Stimulated activated CD8-positive, alpha-beta memory T cell treated with anti-CD3 and anti-CD28 coated beads, Interleukin-15, amount 100 ng/mL, for 48 hours (primary cell): Measurements from ENCODE around the gene MTX1.

Experiments
- DNase-seq, 2 donors: peaks; one replicate each; pipeline ENCODE4 v3.0.0-alpha.2; 2020; ENCODE audit warnings: low read depth in 2 of 2

Gene MTX1

DNA sequence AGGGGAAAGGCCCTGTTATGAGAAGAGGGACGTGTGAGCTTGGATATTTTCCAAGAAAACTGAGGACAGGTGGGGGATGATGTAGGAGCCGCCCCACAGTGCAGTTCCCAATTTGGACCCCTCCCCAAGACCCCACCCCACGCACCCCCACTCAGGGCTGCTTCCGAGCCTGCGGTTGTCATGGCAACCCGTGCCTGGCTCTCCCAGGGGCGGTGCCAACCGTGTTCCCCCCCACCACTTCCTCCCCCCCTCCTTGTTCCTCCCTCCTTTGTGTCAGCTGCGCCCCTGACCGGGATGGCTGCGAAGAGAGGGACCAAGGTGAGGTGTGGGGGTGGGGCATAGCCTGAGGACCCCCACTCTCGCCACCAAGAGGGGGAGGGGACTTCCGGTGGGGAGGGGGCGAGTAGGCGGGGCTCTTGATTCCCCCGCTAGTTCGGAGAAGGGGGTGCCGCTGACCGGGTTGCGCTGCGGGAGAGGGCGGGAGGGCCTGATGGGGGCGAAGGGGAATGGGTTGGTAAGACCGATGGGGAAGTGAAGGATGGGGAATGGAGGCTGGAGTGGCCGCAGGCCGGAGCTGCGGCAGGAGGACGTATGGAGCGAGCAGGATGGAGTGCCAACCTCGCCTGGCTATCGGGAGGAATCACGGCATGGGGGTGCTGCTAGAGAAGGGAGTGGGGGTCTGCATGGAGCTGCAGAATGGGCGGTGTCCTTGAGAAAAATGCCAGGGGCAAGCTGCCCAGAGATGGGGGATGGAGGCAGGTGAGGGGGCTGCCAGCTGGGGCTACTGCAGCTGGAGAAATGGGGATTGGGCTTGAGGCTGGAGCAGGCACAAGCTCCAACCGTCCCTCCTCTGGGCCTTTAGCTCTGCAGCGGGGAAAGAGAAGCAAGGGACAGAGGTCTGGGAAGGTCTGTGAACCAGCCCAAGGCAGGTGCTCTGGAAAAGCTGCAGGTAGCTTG is 33.9 kb upstream of the MTX1 start:
- no peak for DNase-seq

- no peak for DNase-seq
Observed at GRCh38 chr1:155175281-155175926, 33.1 kb upstream of the MTX1 start.

GRCh38 chr1:155175927-155176371 is 32.5 kb upstream of the MTX1 start:
- no peak for DNase-seq

DNA sequence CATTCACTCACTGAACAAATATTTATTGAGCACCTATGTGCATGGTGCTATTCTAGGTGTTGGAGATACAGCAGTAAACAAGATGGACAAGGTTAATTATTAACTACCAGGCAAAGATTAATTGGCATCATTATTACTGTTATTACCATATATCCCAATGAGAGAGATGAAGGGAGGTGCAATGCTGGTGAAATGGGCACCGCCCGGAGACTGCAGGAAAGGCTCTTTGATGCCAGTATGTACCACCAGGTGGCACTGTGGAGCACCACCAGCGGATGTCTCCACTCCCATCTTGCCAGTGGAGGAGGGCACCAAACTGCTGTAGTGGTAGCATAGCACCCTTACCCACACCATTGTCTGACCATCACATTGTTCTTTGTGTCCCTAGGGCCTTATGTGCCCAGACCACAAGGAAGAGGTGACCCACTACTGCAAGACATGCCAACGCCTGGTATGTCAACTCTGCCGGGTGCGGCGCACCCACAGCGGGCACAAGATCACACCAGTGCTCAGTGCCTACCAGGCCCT is 31.9 kb upstream of the MTX1 start:
- peak; percentile 70 for DNase-seq

GRCh38 chr1:155177192-155177917 is 31.1 kb upstream of the MTX1 start:
- no peak for DNase-seq

DNA sequence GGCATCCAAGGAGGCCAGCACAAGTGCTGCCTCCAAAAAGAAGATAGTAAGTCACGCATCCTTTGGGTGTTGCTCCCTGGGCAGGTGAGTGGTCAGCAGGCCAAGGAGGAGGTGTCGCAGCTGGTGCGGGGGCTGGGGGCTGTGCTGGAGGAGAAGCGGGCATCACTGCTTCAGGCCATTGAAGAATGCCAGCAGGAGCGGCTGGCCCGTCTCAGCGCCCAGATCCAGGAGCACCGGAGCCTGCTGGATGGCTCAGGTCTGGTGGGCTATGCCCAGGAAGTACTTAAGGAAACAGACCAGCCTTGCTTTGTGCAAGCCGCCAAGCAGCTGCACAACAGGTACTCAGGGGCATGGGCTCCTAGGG is 30.6 kb upstream of the MTX1 start:
- no peak for DNase-seq

GRCh38 chr1:155178441-155179111 is 29.9 kb upstream of the MTX1 start:
- no peak for DNase-seq

DNA sequence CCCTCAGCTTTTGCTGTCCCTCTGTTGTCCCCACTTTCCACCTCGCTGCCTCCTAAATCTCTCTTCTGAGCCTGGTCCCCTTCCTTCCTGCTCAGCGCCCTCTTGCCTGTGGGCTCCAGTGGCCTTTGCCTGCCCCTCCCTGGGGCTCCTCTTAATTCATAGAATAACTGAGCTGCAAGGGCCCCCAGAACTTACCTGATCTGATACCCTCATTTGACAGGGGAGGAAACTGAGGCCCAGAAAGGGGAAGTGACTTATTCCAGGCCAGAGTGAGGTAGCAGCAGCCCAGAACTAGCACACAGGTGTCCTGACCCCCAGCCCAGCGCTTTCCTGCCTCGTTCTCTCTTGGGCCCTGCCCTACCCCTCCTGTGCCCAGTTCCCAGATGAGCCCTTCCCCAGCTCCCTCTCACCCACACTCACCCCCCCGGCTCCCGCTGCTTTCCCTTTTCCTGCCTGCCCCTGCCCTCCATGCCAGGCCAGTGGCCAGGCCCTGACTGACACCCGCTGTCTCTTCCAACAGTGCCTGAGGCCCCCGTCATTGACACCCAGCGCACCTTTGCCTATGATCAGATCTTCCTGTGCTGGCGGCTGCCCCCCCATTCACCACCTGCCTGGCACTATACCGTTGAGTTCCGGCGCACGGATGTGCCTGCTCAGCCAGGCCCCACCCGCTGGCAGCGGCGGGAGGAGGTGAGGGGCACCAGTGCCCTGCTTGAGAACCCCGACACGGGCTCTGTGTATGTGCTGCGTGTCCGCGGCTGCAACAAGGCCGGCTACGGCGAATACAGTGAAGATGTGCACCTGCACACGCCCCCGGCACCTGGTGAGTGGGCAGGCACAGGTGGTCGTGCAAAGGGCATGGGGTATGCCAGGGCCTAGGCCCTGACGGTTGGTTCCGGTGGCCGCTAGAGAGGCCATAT is 29.1 kb upstream of the MTX1 start:
- DNase-seq, result no peak

- DNase-seq, result no peak
Observed at GRCh38 chr1:155181371-155182051, 27.0 kb upstream of the MTX1 start.

- no peak for DNase-seq
Observed at GRCh38 chr1:155182052-155182550, 26.4 kb upstream of the MTX1 start.

- no peak for DNase-seq
Observed at GRCh38 chr1:155183775-155184221, 24.7 kb upstream of the MTX1 start.

DNA sequence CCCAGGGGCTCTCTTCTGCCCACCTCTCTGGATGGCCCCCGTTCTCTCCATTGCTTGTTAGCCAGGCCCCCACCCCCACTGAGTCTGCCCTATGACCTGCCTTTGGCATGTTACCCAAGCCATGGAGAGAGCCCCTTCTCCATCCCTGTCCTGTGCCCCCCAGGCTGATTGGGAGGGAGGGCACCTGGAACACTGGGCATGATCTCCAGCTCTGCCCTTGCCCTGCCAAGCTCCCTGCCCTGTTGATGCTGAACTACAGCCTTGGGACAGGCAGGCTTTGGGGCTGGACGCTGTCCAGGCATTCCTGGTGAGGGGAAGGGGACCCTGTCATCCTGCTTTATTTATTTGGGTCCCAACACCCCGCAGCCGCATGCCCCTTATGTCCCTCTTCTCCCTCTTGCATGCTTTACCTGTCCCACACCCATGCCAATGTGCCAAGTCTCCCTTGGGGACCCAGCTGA is 24.1 kb upstream of the MTX1 start:
- DNase-seq, result no peak

GRCh38 chr1:155184835-155185782 is 23.4 kb upstream of the MTX1 start:
- no peak for DNase-seq

DNA sequence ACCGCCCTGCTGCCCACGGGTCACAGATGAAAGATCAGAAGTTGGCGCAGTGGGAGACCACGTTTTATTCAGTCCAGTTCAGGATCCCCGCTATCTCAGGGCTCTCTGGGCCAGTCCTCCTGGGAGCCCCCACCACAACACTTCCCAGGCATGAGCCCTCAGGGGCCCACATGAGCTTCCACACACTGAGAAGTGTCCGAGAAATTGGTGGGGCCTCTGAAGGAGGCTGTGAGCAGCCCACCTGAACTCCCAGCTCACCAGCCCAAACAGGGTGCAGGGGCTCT is 22.8 kb upstream of the MTX1 start:
- DNase-seq, result no peak

- no peak for DNase-seq
Observed at GRCh38 chr1:155186067-155186793, 22.3 kb upstream of the MTX1 start.

GRCh38 chr1:155186794-155187455 is 21.6 kb upstream of the MTX1 start:
- DNase-seq, result no peak

GRCh38 chr1:155187456-155187891 is 21.0 kb upstream of the MTX1 start:
- no peak for DNase-seq
